MM.1S (cell line): Measurements from ENCODE around the gene IFI35.

Experiments
- CTCF ChIP-seq: fragments of 300-600 bp; sonication (generic); IDR thresholded peaks from 2 replicates; pipeline ENCODE4 v1.5.1; 2016; ENCODE audit warnings: antibody characterized with exemption, low read length, mixed read lengths
- EZH2 ChIP-seq: fragments of 300-600 bp; sonication (generic); optimal IDR thresholded peaks from 2 replicates; pipeline ENCODE3; 2017; ENCODE audit warnings: low read depth, mild to moderate bottlenecking, antibody characterized with exemption, low read length, mixed read lengths

- TF ChIP-seq EZH2 (no peak), CTCF (no peak)
Measured at GRCh38 chr17:42971589-42971988, 35.0 kb upstream of the IFI35 start.
